Thoracic aorta (tissue), 2 donors: ENCODE results near the gene OR10H5. TPM values are rescaled to one million over a fixed set of nuclear protein-coding genes. Genes with fewer than 3 reads are reported as not detected.

ENCODE experiments used
- ATAC-seq: fragments of 150-250 bp; one replicate; pipeline ENCODE4 v1.8.0; 2017; ENCODE audit warnings: low read depth; ENCODE audit not compliant: insufficient number of reproducible peaks, low FRiP score
- DNase-seq: peaks from one replicate; pipeline ENCODE4 v3.0.0-alpha.2; 2020; ENCODE audit warnings: low spot score
- H3K27ac ChIP-seq, 2 donors: fragments of 200-600 bp; sonication (generic); 1 replicate in 1 of 2; 2 replicates in 1 of 2; pipeline ENCODE4 v1.5.1; 2016; ENCODE audit warnings: mild to moderate bottlenecking in 2 of 2, moderate library complexity in 2 of 2
- H3K27me3 ChIP-seq: fragments of 200-600 bp; sonication (generic); replicated peaks from 2 replicates; pipeline ENCODE4 v1.6.0; 2016; ENCODE audit warnings: mild to moderate bottlenecking; ENCODE audit not compliant: insufficient read depth
- H3K36me3 ChIP-seq: fragments of 200-600 bp; sonication (generic); one replicate; pipeline ENCODE4 v1.5.1; 2016
- H3K4me1 ChIP-seq, 2 donors: fragments of 200-600 bp; sonication (generic); 1 replicate in 1 of 2; 2 replicates in 1 of 2; pipeline versions ENCODE4 v1.5.1 to v1.6.0; 2016; ENCODE audit warnings: low read depth in 2 of 2, mild to moderate bottlenecking in 1 of 2; ENCODE audit not compliant: control insufficient read depth in 1 of 2
- H3K4me3 ChIP-seq: fragments of 200-600 bp; sonication (generic); 2 replicates; pipeline ENCODE4 v1.5.1; 2016; ENCODE audit warnings: mild to moderate bottlenecking
- H3K9me3 ChIP-seq: fragments of 200-600 bp; sonication (generic); 2 replicates; pipeline ENCODE4 v1.5.1; 2016
- total RNA-seq, 2 donors: library from RNA; depleted of rRNA; stranded (reverse); fragments of >200 nt; gene quantifications; one replicate each; pipeline versions ENCODE4 v1.1.0 to v1.2.3, GENCODE V29; 2016
- TF ChIP-seq, protein P1 (sequence below): fragments of 200-600 bp; sonication (generic); IDR thresholded peaks from one replicate; pipeline ENCODE4 v1.5.1; 2019; ENCODE audit warnings: antibody characterized with exemption

OR10H5 gene
- total RNA-seq, 2 donors from 2014 or later, result not detected

DNA sequence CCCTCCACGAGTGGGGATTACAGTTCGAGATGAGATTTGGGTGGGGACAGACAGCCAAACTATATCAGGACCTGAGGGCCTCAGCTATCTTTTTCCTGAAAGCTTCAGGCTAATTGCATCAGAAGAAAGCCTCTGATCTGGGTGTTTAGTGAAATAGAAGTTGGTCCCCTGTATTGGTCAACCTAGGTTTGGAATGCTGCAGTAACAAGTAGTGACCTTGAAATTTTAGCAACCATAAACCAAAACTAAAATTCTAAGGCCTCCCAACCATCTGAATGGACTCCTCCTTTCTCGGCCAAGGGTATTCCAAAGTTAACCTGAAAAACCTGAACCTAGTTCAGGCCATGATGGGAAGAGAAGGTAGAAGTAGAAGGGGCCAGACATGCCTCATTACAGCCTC, 62.9 kb downstream of the OR10H5 start:
- H3K9me3 ChIP-seq, result no peaks in the 10 kb centered on the region
- no peaks in the 10 kb centered on the region for H3K27me3 ChIP-seq
- ATAC-seq (no peak), DNase-seq (no peak)
- no peaks in the 10 kb centered on the region for H3K36me3 ChIP-seq
- H3K4me1 ChIP-seq, result no peaks in the 10 kb centered on the region
- TF ChIP-seq, protein P1, sequence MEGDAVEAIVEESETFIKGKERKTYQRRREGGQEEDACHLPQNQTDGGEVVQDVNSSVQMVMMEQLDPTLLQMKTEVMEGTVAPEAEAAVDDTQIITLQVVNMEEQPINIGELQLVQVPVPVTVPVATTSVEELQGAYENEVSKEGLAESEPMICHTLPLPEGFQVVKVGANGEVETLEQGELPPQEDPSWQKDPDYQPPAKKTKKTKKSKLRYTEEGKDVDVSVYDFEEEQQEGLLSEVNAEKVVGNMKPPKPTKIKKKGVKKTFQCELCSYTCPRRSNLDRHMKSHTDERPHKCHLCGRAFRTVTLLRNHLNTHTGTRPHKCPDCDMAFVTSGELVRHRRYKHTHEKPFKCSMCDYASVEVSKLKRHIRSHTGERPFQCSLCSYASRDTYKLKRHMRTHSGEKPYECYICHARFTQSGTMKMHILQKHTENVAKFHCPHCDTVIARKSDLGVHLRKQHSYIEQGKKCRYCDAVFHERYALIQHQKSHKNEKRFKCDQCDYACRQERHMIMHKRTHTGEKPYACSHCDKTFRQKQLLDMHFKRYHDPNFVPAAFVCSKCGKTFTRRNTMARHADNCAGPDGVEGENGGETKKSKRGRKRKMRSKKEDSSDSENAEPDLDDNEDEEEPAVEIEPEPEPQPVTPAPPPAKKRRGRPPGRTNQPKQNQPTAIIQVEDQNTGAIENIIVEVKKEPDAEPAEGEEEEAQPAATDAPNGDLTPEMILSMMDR, result no peak
- no peak overlapping the region for H3K27ac ChIP-seq
- H3K4me3 ChIP-seq, result no peak overlapping the region

Other genes starting within 250 kb of the OR10H5 start
- gene CYP4F8, start 172.4 kb upstream of the OR10H5 start, total RNA-seq, result not detected
- 1 to 10 TPM in 1 of 2 donors, not detected in 1; 1.4 TPM for gene CYP4F3, start 146.8 kb upstream of the OR10H5 start, total RNA-seq
- 1 to 10 TPM; 4.6 to 4.7 TPM for gene CYP4F12, start 114.6 kb upstream of the OR10H5 start, total RNA-seq
- gene OR10H2, start 59.6 kb upstream of the OR10H5 start, total RNA-seq, result not detected
- gene OR10H3, start 49.7 kb upstream of the OR10H5 start, total RNA-seq, result not detected
- not detected for gene OR10H1, start 28.0 kb downstream of the OR10H5 start, total RNA-seq
- gene CYP4F2, start 110.4 kb downstream of the OR10H5 start, total RNA-seq, result not detected
- gene CYP4F11, start 146.9 kb downstream of the OR10H5 start, total RNA-seq, result 10 to 100 TPM in 1 of 2 donors, 1 to 10 TPM in 1; 9.6 to 12.9 TPM
- not detected for gene OR10H4, start 161.3 kb downstream of the OR10H5 start, total RNA-seq